ENCODE results near the gene USP22.

Gene USP22

GRCh38 chr17:20999841-21000532, 42.8 kb downstream of the USP22 start:
- DNase-seq = no peak

- no peak for DNase-seq
These were observed 43.7 kb downstream of the USP22 start for GRCh38 chr17:20999044-20999573.

- no peak for DNase-seq
These were observed 44.2 kb downstream of the USP22 start for GRCh38 chr17:20998571-20999043.

- DNase-seq = no peak
These were observed 44.9 kb downstream of the USP22 start for GRCh38 chr17:20997711-20998570.

GRCh38 chr17:20996724-20997615, 45.8 kb downstream of the USP22 start:
- no peak for DNase-seq

- no peak for DNase-seq
These were observed 46.7 kb downstream of the USP22 start for GRCh38 chr17:20995873-20996723.

- no peak for DNase-seq
These were observed 47.5 kb downstream of the USP22 start for GRCh38 chr17:20995164-20995872.

- no peak for DNase-seq
These were observed 48.0 kb downstream of the USP22 start for GRCh38 chr17:20994779-20995149.

- DNase-seq = no peak
These were observed 48.7 kb downstream of the USP22 start for GRCh38 chr17:20993863-20994778.

GRCh38 chr17:20992987-20993862, 49.6 kb downstream of the USP22 start:
- peak; percentile 61 for DNase-seq

- DNase-seq = no peak
These were observed 50.4 kb downstream of the USP22 start for GRCh38 chr17:20992416-20992815.

GRCh38 chr17:20991276-20992037, 51.4 kb downstream of the USP22 start:
- DNase-seq = no peak

- DNase-seq = no peak
These were observed 52.6 kb downstream of the USP22 start for GRCh38 chr17:20989991-20990855.

- no peak for DNase-seq
These were observed 53.3 kb downstream of the USP22 start for GRCh38 chr17:20989481-20989880.

- no peak for DNase-seq
These were observed 53.9 kb downstream of the USP22 start for GRCh38 chr17:20988896-20989295.

GRCh38 chr17:20988001-20988636, 54.7 kb downstream of the USP22 start:
- no peak for DNase-seq

- no peak for DNase-seq
These were observed 55.3 kb downstream of the USP22 start for GRCh38 chr17:20987511-20987910.

Measured in CD4-positive, alpha-beta T cell treated with Interferon gamma for 1 hour (primary cell).